A549 (cell line): ENCODE measurements around the gene EIF6.

Experiments
- CHD2 ChIP-seq: fragments of 150-350 bp; IDR thresholded peaks from 2 replicates; pipeline ENCODE4 v1.6.1; 2014; ENCODE audit warnings: low read length; ENCODE audit not compliant: partially characterized antibody
- EP300 ChIP-seq, 2 experiments: fragments of >200 bp; sonication (Bioruptor Twin); formaldehyde crosslinking; IDR thresholded peaks; 2 replicates in 1 of 2; 3 replicates in 1 of 2; pipeline ENCODE4 v1.6.1; 2016 to 2017
- SMC3 ChIP-seq: fragments of >200 bp; sonication (Bioruptor Twin); formaldehyde crosslinking; IDR thresholded peaks from 3 replicates; pipeline ENCODE4 v1.6.1; 2018; ENCODE audit warnings: inconsistent platforms
- TF ChIP-seq, protein P1 (sequence below): fragments of >200 bp; sonication (Bioruptor Twin); formaldehyde crosslinking; IDR thresholded peaks from 3 replicates; pipeline ENCODE4 v1.5.1; 2016
- TF ChIP-seq, protein P2 (sequence below): IDR thresholded peaks from 2 replicates; pipeline ENCODE4 v1.6.1; 2012

DNA sequence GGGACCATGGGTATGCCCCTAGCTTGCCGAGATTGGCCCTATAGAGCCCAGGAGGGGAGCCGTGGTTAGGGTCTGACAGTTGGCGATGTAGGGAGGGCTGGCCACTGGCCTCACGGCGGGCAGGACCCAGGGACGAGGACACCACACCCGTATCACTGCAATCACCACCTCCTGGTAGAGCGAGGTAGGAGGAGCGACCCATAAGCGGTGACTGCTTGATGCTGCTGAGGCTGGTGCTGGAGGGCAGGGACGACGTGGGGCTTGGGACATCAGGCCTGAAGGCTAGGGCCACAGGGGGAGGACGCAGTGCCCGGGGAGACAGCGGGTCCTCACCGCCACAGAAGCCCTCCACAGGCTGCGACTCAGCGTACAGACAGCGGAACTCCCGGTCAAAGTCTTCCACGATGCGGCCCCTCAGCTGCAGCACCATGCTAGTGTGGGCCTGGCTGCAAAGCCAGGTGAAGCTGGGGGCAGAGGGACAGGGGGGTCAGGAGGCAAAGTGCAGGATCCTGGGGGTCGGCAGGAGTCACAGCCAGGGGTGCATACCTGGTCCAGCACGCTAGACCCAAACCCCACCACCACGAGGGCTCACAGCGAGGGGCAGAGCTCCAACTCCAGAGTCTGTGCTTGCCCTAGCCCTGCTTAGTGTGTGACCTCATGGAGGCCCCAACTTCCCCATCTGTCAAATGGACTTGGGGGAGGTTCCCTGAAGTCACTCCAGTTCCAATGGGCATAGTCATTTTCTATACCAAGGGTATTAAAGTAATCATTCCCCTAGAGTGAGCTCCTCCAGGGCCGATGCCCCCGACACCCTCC lies 3.1 kb upstream of the EIF6 start:
- TF ChIP-seq EP300 (IDR thresholded peaks at IDR 0.05) (no peak), CHD2 (no peak), SMC3 (no peak)
- TF ChIP-seq, protein P1, sequence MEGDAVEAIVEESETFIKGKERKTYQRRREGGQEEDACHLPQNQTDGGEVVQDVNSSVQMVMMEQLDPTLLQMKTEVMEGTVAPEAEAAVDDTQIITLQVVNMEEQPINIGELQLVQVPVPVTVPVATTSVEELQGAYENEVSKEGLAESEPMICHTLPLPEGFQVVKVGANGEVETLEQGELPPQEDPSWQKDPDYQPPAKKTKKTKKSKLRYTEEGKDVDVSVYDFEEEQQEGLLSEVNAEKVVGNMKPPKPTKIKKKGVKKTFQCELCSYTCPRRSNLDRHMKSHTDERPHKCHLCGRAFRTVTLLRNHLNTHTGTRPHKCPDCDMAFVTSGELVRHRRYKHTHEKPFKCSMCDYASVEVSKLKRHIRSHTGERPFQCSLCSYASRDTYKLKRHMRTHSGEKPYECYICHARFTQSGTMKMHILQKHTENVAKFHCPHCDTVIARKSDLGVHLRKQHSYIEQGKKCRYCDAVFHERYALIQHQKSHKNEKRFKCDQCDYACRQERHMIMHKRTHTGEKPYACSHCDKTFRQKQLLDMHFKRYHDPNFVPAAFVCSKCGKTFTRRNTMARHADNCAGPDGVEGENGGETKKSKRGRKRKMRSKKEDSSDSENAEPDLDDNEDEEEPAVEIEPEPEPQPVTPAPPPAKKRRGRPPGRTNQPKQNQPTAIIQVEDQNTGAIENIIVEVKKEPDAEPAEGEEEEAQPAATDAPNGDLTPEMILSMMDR = no peak
- TF ChIP-seq, protein P2, sequence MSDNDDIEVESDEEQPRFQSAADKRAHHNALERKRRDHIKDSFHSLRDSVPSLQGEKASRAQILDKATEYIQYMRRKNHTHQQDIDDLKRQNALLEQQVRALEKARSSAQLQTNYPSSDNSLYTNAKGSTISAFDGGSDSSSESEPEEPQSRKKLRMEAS = no peak
